H1 (cell line): ENCODE data around the gene CCDC9B. TPM values are rescaled to one million over a fixed set of nuclear protein-coding genes. Genes with fewer than 3 reads are reported as not detected.

ENCODE experiments used
- ATF3 ChIP-seq: IDR thresholded peaks from 2 replicates; pipeline ENCODE4 v1.6.1; 2011; ENCODE audit warnings: low read depth, mild to moderate bottlenecking, low read length; ENCODE audit not compliant: insufficient read depth
- BCL11A ChIP-seq, 2 experiments: IDR thresholded peaks; one replicate each; pipeline ENCODE4 v1.6.1; 2011; ENCODE audit warnings: low read depth in 2 of 2, low read length in 2 of 2, mild to moderate bottlenecking in 2 of 2
- CBX8 ChIP-seq: fragments of 300-800, 300-1000 bp; sonication (generic); IDR thresholded peaks from 2 replicates; pipeline ENCODE4 v1.7.1; 2016; ENCODE audit warnings: low read depth, low read length, borderline replicate concordance
- CHD2 ChIP-seq: IDR thresholded peaks from 2 replicates; pipeline ENCODE4 v1.6.1; 2012; ENCODE audit warnings: low read length, improper control_type of control experiment
- CREB1 ChIP-seq: IDR thresholded peaks from 2 replicates; pipeline ENCODE4 v1.6.1; 2012; ENCODE audit warnings: inconsistent platforms
- E2F6 ChIP-seq: IDR thresholded peaks from 2 replicates; pipeline ENCODE4 v1.6.1; 2012; ENCODE audit warnings: inconsistent platforms
- HDAC2 ChIP-seq, 2 experiments: fragments of 300-600 bp in 1 of 2; sonication (generic) in 1 of 2; IDR thresholded peaks; 2 replicates each; pipeline ENCODE4 v1.6.1; 2011 to 2012; ENCODE audit warnings: low read depth in 2 of 2, low read length in 2 of 2, mild to moderate bottlenecking in 2 of 2, moderate library complexity in 2 of 2, borderline replicate concordance in 1 of 2, inconsistent platforms in 1 of 2
- MAX ChIP-seq: IDR thresholded peaks from 2 replicates; pipeline ENCODE4 v1.6.1; 2012; ENCODE audit warnings: inconsistent platforms
- NANOG ChIP-seq: IDR thresholded peaks from 2 replicates; pipeline ENCODE4 v1.6.1; 2011; ENCODE audit warnings: low read length, low read depth, mild to moderate bottlenecking, inconsistent platforms; ENCODE audit not compliant: insufficient read depth, poor library complexity, severe bottlenecking
- PHF8 ChIP-seq: fragments of 200-600 bp; sonication (generic); conservative IDR thresholded peaks from 2 replicates; pipeline ENCODE4 v1.7.1; 2012; ENCODE audit warnings: low read depth, mild to moderate bottlenecking, inconsistent platforms, low read length, moderate library complexity
- RFX5 ChIP-seq: IDR thresholded peaks from 2 replicates; pipeline ENCODE4 v1.6.1; 2011; ENCODE audit warnings: low read depth, low read length, improper control_type of control experiment, borderline replicate concordance
- SAP30 ChIP-seq: fragments of 300-600 bp; sonication (generic); IDR thresholded peaks from 2 replicates; pipeline ENCODE4 v1.7.1; 2012; ENCODE audit warnings: low read length, moderate library complexity, mild to moderate bottlenecking, inconsistent platforms; ENCODE audit not compliant: insufficient read depth, insufficient replicate concordance
- SIN3A ChIP-seq, 2 experiments: IDR thresholded peaks in 1 of 2; conservative IDR thresholded peaks in 1 of 2; 2 replicates each; pipeline ENCODE4 v1.6.1; 2011 to 2012; ENCODE audit warnings: low read length in 2 of 2, improper control_type of control experiment in 1 of 2, low read depth in 1 of 2, mild to moderate bottlenecking in 1 of 2
- SIRT6 ChIP-seq: IDR thresholded peaks from one replicate; pipeline ENCODE4 v1.7.1; 2012; ENCODE audit warnings: low read length, inconsistent platforms
- SIX5 ChIP-seq: IDR thresholded peaks from 2 replicates; pipeline ENCODE4 v1.6.1; 2011; ENCODE audit warnings: mild to moderate bottlenecking, low read depth, low read length
- SUZ12 ChIP-seq: fragments of 200-600 bp; sonication (generic); IDR thresholded peaks from 2 replicates; pipeline ENCODE4 v1.6.1; 2012; ENCODE audit warnings: mild to moderate bottlenecking, inconsistent platforms, low read length, moderate library complexity, mixed read lengths
- TAF1 ChIP-seq: IDR thresholded peaks from 2 replicates; pipeline ENCODE4 v1.6.1; 2011; ENCODE audit warnings: mild to moderate bottlenecking, low read depth, low read length
- USF2 ChIP-seq: IDR thresholded peaks from 2 replicates; pipeline ENCODE4 v1.6.1; 2011; ENCODE audit warnings: low read length, improper control_type of control experiment
- ZNF274 ChIP-seq: IDR thresholded peaks from 2 replicates; pipeline ENCODE4 v1.7.0; 2012; ENCODE audit warnings: low read length, borderline replicate concordance; ENCODE audit errors: extremely low read depth
- polyA plus RNA-seq, 7 experiments: library from polyadenylated mRNA; depleted of rRNA in 3 of 7; stranded (reverse) in 5 of 7; unstranded in 2 of 7; fragments of >200 nt in 5 of 7; fragments of 200-250 nt in 2 of 7; gene quantifications; 1 replicate in 5 of 7; 2 replicates in 1 of 7; 4 replicates in 1 of 7; pipeline versions ENCODE4 v1.2.1 to v1.2.3, GENCODE V29; 2011 to 2013; ENCODE audit warnings: missing spikeins in 2 of 7, mixed read lengths in 2 of 7
- total RNA-seq: library from RNA; stranded (reverse); fragmentation: NEBNext Ultra II Directional; extraction: Animal tissue kit (Norgen Biotek cat#: 25700); gene quantifications from 2 replicates; pipeline ENCODE4 v1.2.1, GENCODE V29; 2021

The CCDC9B gene
- total and polyA plus RNA-seq, 2 of the 8 experiments (the other 6 are each of a cell fraction or from before 2014, with no cell fraction given) = 0.45 to 0.78 TPM

GRCh38 chr15:40382580-40383456, 42.1 kb upstream of the CCDC9B start, which contains the start of gene KNSTRN (continued):
- TF ChIP-seq ZNF274 (no peak), SIX5 (peak; percentile 59), NANOG (peak; percentile 33), CREB1 (peak; percentile 68), USF2 (no peak), SIRT6 (no peak), CBX8 (no peak), RFX5 (no peak), PHF8 (peak; percentile 81), TAF1 (peak; percentile 79), SIN3A (conservative IDR thresholded peaks at IDR 0.05 in 1 of 2, IDR thresholded peaks at IDR 0.05 in 1 of 2; ENCODE audit: low read depth in 1 of 2, low read length in 2 of 2) (peak; percentile 87 to 92; a peak in 3 of 4 replicates), SAP30 (peak; percentile 68), SUZ12 (no peak), HDAC2 (IDR thresholded peaks at IDR 0.05; ENCODE audit: borderline replicate concordance in 1 of 2, low read depth in 2 of 2, low read length in 2 of 2) (no peak; a peak in 1 of 4 replicates), E2F6 (0 out of 2 replicates have a peak, but pooled peaks have one; percentile 27), ATF3 (peak; percentile 91), MAX (peak; percentile 37; the same call in 1 of the 2 replicates), CHD2 (no peak), BCL11A (IDR thresholded peaks at IDR 0.05; ENCODE audit: low read depth in 2 of 2, low read length in 2 of 2) (no peak)
